SK-MEL-5 (cell line): ENCODE measurements around the gene USP47. TPM values are rescaled to one million over a fixed set of nuclear protein-coding genes. Genes with fewer than 3 reads are reported as not detected.

Experiments used
- DNase-seq: peaks from one replicate; pipeline ENCODE4 v3.0.0-alpha.2; 2016; ENCODE audit warnings: low read depth, low spot score
- in situ Hi-C: cut with HindIII; loops from 2 replicates; pipeline ENCODE4 v1.10.0; 2016; ENCODE audit warnings: low sequenced_read_pairs, high pct_unique_total_duplicates, low pct_unique_long_range_greater_than_20kb
- total RNA-seq: library from RNA; depleted of rRNA; stranded (reverse); fragments of >200 nt; shearing (Covaris generic); gene quantifications from 2 replicates; pipeline ENCODE4 v1.2.3, GENCODE V29; 2014

USP47 gene
- total RNA-seq, 1 experiment from 2014 or later: 32.6 TPM

DNA sequence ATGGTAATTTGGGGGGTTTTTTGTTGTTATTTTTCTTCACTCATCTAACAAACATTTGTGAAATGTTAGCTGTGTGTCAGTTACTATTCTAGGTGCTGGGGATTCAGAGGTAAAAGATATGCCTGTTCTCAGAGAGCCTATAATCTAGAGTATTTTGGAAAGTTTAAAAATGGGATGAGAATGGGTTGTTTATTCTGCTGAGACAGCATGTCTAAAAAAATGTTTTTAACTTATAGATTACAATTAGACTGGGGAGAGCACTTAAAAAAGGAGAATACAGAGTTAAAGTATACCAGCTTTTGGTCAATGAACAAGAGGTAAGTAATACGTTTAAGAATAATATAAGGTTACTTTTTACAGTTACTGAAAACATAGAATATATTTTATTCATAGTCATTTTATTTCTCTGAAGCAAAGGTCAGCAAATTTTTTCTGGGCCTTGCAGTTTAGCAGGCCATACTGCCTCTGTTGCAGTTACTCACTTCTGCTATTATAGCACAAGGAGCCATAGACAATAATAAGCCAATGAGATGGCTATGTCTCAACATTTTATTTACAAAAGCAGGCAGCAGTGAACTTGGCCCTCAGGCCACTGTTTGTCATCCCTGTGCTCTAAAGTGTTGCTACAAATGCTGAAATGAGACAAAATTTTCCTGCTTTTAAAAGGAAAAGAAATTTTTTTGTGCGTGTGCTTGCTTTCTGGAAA, 106.6 kb downstream of the USP47 start:
- no peak for DNase-seq
- in situ Hi-C loops: no loop called here

DNA sequence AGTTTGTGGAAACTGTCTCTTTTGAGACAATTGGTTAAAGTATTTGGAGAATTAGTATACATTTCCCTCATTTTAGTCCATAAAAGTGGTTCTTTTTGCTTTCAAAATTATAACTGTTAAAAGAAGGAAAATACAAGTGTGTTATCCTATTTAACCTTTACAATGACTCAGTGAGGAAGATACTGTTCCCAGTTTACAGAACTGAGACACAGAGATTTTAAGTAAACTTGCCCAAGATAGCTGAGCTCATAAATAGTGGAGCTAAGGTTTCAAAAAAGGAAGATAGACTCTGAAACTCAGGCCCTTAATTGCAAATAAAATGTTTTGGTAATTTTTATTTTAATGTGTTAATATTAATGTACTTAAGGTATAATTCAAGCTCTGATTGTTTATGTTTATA, 107.7 kb downstream of the USP47 start:
- no peak for DNase-seq
- in situ Hi-C loops: no loop called here

DNA sequence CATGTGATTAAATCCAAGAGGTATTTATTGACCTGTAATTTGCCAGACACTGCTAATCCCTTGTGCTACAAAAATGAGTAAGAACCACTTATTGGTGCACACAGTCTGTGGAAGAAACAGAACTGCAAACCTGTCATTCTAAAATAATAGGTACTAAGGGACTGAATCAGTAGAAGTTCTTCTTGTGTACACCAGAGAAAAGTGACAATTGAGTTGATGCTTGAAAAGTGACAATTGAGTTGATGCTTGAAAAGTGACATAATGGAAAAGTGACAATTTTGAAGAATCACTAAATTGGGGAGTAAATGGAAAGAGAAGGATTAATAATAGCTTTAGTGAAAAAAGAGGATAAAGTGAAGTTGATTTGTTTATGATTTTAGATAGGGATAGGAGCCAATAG, 110.3 kb downstream of the USP47 start:
- in situ Hi-C loops: no loop called here
- no peak for DNase-seq

DNA sequence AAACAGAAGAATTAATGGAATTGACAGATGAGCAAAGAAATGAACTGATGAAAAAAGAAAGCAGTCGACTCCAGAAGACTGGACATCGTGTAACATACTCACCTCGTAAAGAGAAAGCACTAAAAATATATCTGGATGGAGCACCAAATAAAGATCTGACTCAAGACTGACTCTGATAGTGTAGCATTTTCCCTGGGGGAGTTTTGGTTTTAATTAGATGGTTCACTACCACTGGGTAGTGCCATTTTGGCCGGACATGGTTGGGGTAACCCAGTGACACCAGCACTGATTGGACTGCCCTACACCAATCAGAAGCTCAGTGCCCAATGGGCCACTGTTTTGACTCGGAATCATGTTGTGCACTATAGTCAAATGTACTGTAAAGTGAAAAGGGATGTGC, 114.2 kb downstream of the USP47 start:
- in situ Hi-C loops: no loop called here
- no peak for DNase-seq

DNA sequence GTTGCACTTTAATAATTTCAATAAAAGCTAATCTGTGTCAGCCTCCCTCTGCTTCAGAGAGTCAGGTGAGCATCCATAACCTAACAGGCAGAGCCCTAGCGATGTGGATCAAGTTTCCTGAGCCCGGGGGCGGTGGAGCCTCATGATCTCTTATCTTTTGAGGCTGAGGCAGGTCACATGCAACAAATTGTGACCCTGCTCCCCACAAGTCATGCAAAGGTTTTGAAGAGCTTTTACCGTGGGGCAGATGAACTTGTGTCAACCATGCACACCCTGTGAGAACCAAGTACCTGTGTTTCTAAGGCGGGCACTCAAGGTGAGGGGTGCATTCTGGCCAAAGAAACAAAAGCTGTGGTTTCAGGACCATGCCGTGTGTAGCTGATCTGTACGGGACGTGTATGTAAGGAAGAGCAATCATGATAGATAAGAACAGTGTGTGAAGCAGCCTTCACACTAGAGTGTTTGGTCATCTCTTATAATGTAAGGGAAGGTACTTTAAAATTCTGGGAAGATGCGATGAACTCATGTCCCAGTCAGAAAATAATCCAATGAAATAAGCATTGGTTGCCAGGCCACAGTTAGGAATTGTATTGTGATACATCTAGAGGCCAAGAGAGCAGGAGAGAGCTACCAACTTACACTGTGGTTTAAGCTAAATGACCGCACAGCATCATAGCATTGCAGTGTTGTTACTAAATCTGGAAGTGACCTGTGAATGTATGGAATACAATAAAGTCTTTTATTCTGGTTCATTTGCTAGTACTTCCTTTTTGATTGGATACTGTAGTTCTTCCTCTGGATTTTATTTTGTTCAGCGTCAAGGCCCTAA, 116.8 kb downstream of the USP47 start:
- in situ Hi-C loops: no loop called here
- DNase-seq: peak; percentile 12

DNA sequence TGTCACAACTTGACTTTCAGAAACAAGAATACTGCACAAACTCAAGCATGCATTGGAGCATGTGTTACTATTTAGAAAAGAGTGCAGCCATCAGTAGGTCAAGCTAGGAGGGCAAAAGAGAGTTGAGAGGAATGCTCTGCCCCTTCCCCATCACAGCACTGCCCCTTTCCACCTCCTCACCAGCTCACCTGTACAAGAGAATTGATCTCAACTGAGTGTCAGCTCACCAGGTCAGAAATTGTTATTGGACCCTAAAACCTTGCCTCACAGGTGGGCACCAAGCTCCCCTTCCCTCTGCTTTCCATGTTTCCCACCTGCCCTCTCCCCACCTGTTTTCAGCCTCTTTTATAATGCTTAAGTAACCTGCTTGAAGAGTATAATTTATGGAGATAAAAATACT, 117.8 kb downstream of the USP47 start:
- no peak for DNase-seq
- in situ Hi-C loops: no loop called here

DNA sequence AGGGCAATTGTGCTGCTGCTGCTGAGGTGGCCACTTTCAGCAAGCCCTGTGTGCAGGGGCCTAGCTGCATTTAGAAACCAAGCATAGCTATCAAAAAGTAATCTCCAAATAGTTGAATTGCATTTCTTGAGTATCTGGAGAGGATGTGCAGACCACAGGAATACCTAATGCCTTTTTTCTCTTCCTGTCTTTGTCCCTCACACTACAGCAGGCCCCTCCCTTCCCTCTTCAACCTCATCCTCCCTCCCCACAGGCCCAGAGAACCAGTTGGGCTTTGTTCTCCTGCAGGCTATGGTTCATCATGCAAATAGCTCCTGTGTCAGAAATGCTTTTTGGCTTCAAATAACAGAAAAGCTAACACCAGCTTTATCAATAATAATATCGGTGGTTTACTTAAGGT, 118.9 kb downstream of the USP47 start:
- in situ Hi-C loops: no loop called here
- no peak for DNase-seq

DNA sequence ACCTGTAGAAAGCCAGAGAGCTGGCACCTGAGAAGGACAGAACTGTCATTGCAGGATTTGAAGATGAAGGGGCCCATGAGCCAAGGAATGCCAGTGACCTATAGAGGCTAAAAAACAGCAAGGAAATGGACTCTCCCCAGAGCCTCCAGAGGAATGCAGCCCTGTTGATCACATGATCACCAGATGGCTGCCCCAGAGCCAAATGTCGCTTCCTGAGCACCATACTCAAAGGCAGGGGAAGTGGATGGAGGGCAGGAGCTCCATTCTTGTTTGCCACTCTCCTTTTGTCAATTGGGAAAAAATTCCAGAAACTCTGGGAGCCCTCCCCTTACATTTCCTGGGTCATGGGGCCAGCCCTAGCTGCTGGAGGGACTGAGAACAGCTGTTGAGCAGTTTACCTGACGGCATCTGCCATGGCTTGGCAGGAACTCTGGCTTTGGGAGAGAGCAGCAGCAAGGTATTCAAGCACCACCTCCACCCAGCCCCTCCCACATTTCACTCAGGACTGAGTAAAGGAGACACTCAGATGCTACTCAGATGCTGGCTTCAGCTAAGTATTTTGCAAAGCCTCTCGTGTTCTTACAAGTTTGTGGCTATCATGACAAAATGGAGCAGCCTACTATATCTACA, 119.7 kb downstream of the USP47 start:
- in situ Hi-C loops: no loop called here
- DNase-seq: no peak

DNA sequence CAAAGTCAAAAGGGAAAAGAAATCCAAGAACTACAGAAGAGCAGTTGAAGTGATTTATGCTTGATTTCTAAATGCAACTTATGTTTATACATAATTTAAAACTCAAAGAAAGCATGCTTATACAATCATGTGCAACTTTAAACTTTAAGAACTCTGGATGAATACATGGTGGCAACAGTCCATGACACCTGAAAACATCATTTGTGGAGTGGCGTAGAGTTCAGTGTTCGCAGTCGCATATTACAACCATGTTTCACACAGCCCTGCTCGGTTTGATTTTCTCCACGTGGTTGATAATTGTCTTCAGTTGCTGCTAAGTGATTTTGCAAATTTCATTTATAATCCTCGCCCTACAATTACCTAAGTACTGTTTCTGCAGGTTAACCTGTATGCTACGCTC, 121.3 kb downstream of the USP47 start:
- in situ Hi-C loops: no loop called here

DNA sequence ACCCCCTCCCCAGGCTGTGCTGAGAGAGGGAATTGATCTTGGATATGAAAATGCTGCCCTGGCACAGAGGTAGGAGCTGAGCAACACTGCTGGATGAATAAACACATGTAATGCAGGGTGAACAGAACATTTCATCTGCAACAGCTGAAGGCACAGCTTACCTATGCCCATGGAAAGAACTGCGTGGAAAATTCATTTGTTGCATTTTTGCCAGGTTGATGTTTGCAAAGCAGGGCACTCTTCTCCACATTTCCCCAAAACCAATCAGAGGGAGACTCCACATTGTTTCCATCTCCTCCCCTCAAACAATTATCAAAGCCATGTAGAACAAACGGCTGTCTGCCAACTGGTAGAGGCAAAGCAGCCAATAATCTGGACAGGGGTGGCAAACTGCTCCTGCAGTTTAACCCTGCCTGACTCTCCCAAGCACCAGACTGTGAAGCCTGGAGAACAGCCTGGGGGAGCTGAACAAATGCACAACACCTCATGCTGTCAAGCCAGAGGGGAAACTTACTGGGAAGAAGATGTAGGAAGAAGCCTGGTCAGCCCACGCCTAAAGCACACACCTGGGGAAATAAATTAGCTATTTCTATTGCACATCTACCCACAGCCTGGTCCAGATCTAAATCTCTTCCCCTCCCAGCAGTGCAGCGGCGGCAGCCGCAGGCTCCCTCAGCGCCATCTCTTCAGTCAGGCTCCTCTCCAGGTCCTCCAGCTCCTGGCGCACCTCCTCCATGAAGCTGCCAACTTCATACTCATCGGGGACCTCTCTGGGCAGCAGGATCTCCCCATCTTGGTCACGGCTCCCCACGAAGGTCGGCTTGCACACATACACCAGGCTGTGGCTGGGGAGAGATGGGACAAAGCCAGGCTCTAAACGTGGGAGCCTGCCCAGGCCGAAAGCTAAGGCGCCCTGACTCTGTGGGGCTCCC, 122.3 kb downstream of the USP47 start:
- DNase-seq: no peak
- in situ Hi-C loops: no loop called here

More for the DNA sequence above, 121.3 kb downstream of the USP47 start:
- DNase-seq: no peak

DNA sequence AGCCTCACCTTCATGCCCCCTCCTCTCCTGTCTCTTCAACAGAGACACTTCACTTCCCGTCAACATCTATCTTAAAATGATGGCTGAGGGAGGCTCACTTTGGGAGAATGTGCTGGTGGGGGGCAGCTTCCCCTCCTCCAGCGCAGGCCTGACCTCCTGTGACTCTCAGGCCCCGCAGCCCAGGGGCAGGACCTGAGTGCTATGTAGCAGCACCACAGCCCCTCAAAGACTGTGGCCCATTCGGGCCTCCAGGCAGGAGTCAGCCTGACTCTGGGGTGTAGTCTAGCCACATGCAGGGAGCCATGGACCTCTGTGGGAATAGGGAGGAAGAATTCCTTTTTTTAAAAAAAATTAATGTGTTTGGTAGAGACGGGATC, 123.0 kb downstream of the USP47 start:
- in situ Hi-C loops: no loop called here
- DNase-seq: no peak

DNA sequence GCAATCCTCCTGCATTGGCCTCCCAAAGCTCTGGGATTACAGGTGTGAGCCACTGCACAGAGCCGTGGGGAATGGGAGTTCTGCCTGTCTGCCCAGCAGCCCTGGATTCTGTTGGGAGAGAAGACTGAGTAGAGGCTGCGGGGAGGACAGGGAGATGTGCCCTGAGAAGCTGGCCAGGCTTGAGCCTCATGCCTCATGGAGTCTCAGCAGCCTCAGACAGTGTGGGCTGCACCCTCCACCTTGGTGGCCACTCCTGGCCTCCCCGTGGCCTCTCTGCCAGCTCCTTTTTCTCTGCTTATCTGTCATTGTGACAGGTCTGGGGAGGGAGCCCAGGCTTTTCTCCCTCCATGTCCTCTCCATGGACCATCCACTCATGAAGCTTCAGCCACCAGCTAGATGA, 123.4 kb downstream of the USP47 start:
- no peak for DNase-seq
- in situ Hi-C loops: no loop called here

DNA sequence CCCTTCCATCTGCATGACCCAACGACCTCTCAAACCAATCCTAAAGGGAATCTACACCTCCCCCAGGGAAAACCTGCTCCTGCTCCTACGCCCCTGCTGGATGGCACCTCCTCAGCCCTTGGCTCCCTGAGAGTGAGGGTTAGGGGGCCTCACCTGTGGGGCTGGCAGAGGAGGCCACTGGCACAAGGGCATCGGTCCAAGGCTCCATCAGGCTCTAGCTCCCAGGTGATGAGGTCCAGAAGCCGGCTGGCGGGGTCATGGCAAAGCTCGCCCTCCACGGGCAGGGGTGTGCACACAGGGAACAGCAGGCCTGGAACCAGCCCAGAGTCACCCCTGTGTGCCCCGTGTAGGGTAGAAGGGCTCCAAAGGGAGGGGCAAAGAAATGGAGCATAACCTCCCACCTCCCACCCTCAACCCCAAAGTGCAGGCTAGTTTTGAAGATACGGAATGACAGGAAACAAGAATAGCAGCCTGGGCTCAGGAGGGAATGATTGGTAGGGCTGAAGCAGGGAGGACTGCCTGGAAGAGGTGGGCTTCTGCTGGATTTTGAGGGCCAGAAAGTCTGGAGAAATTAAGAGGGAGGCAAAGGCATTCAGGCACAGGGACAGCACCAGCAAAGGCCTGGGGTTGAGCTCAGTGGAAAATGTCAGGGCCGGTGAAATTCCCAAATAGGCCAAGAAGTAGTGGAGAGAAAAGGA, 124.0 kb downstream of the USP47 start:
- in situ Hi-C loops: no loop called here
- DNase-seq: no peak

DNA sequence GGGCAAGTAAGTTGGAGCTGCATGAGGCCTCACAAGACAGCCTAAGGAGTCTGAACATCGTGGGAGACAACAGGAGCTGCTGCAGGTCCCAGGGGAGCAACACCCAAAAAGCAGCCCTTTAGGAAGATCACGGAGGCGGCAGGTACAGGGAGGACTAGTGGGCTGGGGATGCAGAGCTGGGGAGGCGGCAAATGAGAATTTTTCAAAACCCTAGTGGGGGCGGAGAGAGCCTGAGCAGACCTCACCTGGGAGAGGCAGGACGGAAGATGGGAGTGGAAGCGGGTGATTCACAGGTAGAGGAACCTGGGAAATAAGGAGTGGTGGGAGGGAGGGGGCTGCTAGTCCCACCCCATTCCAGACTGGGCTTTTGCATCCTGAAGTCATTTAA, 124.6 kb downstream of the USP47 start:
- in situ Hi-C loops: no loop called here
- DNase-seq: no peak

DNA sequence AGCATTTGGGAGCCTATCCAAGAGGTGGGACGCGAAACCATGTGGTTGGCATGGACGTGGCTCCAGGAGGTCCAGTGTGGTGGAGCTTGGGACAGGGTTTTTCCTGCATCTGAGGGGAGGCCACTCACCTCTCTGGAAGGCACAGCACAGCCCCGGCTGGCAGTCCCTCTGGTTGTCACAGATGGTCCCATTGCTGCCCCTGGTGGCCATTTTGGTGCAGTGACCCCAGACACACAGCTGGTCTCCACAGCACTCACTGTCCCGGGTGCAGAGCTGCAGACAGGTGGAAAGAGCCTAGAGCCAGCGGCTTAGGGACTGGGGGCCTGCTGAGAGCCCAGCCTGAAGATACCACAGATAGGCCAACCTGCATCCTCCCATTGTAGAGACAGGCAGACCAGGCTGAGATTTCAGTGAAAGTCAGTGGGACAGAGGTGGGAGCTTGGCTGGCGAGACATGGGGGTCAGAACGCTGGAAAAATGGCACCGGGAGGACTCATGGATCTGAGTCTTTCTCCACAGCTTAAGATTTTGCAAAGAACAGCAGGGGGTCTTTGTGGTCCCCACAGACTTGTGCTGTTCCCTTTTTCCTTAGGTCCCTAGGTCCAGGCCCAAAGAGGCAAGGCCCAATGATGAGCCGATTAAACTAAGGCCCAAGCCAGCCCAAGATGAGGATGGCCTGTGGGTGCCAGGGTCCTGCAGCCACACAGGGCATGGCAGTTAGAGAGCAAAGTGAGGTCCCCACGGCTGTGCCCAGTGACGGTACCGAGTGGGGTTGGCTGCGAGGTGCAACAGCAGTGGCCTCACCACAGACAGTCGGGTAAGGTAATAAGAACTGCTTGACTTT, 125.3 kb downstream of the USP47 start:
- DNase-seq: peak; percentile 80
- in situ Hi-C loops: no loop called here

DNA sequence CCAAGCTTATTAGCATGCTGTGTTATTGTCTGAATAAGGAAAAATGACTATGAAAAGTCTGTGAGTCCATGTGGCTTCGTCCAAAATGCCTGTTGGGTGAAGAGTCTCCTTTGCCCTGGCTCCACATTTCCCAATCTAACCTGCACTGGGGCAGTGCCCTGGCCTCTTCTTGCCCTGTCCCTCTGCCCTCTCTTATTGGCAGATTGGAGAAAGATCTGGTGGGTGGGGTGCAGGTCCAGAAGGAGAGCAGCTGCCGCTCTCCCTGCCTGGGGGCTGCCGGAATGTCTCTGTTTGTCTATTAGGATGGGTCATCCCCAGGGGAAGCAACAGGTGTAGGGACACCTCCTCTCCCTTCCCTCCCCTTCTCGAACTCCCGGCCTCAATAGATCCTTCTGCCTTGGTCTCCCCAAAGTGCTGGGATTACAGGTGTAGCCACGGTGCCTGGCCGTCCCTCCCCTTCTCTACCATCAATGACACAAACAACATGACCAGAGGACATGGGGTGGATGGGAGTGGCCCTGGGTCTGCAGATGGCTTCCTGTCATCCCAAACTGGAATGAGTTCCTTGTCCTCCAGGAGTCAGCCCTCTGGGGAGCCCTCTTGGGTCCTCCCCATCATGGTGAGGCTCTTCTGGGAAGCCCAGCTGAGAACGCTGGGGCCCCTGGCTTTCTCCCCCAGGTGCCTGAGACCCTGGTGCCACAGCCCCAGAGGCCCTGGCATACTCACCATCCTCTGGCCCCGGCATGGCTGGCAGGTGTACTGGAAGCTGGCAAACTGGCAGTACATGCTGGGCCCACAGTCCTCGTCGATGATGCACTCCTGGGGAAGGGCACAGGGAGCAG, 126.1 kb downstream of the USP47 start:
- no peak for DNase-seq
- in situ Hi-C loops: no loop called here
